Measurements from ENCODE around the gene AGMAT.

The AGMAT gene

DNA sequence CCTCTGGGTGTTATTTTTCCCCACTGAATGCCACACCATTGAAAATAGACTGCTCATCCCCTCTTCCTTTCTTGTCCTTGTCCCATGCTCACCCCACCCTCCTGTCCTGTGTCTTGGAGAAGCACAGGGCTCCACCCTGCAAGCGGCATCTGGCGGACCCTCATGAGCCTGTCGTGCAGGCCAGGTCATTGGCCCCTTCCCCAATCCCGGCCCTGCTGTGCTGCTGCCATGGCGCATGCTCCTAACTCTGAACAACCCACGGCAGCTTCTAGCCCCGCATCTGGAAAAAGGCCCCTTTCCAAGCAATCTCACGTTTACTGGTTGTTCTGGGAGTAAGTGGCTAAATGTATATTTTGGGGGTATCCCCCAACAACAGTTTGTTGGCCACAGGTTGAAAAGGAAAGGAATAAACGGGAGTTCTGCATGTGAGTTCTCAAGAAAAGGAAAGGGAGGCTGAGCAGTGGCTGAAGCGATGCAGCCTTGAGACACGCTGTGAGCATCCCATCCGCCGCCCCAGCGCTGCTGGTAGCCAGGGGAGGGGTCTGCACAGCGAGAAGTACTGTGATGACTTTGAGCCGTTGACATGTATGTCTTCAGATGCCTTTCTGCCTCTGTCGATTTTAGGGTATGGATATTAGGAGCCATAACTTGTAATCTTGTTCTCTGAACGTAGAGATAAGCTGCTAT lies 16.3 kb downstream of the AGMAT start:
- no peak for DNase-seq (ENCODE audit: low spot score)

DNA sequence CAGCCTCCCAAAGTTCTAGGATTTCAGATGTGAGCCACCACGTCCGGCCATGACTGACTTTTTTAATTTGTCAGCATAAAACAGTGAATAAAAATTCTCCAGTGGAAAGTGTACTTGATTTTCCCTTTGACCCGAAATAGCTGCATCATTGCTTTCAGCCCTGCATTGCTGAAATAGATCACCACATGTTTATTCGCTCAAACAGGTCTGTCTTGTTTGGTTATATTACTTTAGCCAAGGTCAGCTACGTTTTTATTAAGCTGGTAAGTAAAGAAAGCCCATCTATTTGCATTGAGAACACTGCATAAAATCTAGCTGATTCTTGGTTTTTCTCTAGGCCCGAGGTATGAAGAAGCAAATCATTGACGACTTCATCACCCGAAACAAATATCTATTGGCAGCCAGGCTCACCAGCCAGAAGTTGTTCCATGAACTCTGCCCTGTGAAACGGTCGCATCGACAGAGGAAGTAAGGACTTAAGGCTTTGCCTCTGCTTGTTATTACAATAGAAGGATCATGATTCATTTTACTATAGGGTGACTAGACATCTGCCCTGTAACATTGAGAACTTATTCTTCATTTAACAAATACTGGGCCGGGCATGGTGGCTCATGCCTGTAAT lies 25.6 kb downstream of the AGMAT start:
- DNase-seq (ENCODE audit: low spot score), result no peak

DNA sequence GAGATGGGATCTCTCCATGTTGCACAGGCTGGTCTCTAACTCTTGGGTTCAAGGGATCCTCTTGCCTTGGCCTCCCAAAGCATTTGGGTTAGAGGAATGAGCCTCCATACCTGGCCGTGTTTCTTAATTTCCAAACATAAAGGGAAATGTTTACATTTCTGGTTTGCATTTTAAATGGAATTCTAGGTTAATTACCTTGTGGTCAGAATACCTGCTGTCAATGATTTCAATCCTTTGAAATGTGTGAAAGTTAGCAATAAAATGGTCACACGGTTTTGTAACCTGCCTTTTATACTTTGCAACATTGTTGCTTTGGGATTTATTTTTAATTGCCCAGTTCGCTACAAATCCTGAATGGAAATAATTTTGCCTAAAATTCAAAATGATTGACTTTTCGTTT lies 26.3 kb downstream of the AGMAT start:
- DNase-seq (ENCODE audit: low spot score), result no peak

DNA sequence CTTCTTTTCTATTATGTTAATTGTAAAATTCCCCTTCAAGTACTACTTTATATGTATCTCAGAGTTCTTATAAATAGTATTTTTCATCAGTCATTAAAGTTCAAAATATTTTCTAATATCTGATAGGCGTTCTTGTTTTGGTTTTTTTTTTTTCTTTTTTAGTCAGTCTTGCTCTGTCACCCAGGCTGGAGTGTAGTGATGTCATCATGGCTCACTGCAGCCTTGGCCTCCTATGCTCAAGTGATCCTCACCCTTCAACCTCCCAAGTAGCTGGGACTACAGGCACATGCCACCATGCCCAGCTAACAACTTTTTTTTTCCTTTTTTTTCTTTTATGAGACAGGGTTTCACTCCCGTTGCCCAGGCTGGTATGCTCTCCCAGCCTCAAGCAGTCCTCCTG lies 27.3 kb downstream of the AGMAT start:
- DNase-seq (ENCODE audit: low spot score), result no peak

DNA sequence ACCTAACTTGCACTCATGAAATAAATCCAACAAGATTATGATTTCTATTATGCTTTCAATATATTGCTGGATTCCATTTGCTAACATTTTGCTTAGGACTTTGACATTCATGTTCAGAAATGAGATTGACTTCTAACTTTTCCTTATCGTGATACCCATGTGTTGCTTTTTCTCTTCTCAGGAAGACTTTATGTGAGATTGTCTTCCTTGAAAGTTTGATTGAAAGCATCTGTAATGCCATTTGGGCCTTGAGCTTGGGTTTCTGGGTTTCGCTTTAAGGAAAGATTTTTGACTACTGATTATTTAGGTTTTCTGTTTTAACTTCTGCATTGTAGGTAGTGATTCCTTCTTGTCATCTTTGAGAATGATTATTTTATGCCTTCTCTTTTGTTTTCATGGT lies 27.8 kb downstream of the AGMAT start:
- no peak for DNase-seq (ENCODE audit: low spot score)

DNA sequence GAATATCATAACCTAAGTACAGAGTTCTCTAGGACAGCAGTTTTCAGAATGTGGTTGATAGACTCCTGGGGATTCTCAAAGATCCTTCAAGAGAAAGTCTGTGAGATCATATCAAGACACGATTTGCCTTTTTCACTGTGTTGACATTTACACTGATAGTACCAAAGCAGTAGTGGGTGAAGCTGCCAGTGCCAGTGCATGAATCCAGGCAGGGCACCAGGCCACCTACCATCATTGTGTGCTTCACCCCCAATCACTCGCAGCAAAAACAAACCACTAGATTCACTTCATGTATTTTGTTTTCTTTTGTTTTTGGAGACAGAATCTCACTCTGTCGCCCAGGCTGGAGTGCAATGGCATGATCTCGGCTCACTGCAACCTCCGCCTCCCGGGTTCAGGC lies 34.3 kb downstream of the AGMAT start:
- DNase-seq (ENCODE audit: low spot score), result no peak

DNA sequence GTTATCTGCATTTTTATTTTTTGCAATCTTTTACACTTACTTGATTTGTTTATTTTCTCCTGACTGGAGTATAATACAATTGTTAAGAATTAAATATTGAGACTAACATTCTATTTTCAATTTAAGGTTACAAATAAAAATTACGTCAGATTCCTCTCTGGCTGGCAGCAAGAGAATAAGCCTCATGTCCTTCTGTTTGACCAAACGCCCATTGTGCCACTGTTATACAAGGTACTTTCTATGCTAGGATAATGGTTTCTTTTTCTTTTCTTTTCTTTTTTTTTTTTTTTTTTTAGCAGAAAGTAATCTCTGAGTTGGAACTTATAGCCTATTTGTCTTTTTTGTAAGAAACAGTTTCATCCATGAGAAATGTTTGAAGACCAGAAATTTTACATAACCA lies 38.2 kb downstream of the AGMAT start:
- no peak for DNase-seq (ENCODE audit: low spot score)

DNA sequence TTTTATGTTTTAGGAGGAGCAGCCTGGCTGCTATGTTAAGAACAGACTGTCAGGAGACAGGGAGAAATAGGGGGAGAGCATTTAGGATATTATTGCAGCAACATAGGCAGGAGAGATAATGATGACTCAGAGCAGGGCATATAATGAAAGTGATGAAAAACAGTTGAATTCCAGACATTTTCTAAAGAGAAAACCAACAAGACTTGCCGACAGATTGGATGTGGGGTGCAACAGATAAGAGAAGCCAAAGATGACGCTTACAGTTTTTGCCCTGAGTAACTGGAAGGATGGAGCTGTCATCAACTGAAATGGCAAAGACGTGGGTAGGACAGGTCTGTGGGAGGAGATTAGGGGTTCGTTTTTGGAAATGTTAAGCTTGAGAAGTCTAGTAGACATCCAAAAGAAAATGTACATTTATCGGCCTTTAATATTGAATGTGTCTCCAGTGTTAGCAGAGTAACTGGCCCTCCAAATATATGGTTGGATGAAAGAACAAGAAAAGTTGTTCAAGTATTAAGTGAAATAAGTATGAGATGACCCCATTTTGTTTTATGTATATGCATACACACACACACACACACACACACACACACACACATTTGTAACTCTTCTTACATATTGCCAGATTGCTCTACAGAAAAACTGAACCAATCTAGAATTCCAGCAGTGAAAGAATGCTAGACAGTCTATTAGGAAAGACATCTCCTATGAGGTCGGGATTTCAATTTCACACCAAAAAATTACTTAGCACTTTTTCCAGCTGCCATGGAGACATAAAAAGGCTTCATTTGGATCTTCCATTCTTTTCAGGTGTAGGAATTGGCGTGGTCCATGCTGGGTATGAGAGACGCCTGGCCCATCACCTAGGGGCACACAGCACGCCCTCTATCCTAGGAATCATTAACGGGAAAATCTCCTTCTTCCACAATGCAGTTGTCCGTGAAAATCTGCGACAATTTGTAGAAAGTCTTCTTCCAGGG lies 41.0 kb downstream of the AGMAT start:
- DNase-seq (ENCODE audit: low spot score), result peak; percentile 73

DNA sequence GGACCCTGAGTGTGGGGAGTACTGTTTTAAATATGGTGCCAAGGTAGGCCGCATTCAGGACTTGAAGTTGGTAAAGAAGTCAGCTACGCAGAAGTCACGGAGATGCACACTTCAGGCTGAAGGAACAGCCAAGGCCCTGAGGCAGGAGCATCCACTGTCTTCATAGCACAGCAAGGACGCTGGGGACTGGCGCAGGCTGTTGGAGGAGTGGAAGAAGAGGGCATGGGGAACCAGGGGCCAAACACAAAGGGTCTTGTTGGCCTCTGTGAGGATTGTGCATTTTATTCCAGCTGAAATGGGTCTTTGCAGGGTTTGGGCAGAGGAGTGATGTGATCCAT lies 41.6 kb downstream of the AGMAT start:
- no peak for DNase-seq (ENCODE audit: low spot score)

DNA sequence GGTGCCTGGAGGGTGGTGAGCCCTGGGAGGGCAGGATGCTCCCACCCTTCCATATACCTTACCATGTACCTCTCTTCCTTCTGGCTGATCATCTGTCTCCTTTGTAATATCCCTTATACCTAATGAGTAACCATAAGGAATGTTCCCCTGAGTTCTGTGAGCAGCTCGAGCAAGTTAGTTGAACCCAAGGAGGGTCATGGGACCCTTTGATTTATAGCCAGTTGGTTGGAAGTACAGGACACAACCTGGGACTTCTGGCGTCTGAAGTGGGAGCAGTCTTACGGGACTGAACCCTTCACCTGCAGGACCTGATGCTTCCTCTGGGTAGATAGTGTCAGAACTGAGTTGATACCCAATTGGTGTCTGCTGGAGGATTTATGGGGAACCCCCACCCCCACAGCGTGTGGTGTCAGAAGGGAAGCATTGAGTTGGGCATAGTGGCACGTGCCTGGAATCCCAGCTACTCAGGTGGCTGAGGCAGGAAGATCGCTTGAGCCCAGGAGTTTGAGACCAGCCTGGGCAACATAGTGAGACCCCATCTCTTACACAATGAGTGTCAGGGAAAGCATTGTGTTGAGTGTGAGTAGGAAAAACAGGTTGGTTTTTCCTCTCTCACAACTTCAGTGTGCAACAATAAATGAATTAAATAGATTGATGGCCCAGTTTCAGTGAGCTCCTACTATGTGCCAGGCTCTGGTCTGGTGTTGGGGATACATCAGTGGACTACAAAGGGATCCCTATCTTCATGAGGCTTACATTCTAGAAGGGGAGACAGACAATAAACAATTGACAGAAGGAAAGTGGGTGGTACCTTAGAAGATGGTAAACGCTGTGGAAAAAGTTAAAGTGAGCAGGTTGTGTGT lies 42.2 kb downstream of the AGMAT start:
- DNase-seq (ENCODE audit: low spot score), result no peak

DNA sequence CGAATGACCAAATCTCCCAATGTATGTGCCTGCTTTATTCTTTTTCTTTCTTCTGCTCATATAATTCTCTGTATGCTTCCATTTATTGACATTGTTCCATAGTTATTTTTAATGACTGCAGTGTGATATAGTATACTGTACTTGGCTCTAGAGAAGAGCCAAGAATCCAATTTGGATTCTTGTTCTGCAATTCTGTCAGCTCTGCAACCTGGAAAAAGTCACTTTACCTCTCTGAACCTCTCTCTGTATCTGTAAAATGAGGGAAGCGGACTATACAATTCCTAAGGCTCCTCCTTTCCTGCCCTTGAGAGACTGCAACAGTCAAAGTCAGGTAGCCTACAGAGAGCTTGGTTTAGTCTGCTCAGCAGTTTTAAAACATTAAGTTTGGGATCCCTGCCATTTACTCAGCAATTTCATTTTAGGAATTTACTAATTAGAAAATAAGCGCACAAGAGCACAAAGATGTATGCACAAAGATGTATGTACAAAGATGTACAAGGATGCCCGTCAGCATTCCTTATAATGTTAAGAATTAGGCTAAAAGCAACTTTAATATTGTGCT lies 43.5 kb downstream of the AGMAT start:
- DNase-seq (ENCODE audit: low spot score), result no peak

DNA sequence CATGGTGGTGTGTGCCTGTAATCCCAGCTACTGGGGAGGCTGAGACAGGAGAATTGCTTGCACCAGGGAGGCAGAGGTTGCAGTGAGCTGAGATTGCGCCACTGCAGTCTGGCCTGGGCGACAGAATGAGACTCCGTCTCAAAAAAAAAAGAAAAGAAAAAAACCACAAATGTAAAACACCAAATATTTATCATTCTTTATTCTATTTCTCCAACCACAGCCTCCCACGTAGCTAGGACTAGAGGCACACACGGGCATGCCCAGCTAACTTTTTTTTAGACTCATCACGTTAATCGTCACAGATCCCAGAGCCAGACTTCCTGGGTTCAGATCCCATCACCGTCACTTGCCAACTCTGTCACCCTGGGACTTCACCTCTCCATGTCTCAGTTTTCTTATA lies 44.7 kb downstream of the AGMAT start:
- no peak for DNase-seq (ENCODE audit: low spot score)

DNA sequence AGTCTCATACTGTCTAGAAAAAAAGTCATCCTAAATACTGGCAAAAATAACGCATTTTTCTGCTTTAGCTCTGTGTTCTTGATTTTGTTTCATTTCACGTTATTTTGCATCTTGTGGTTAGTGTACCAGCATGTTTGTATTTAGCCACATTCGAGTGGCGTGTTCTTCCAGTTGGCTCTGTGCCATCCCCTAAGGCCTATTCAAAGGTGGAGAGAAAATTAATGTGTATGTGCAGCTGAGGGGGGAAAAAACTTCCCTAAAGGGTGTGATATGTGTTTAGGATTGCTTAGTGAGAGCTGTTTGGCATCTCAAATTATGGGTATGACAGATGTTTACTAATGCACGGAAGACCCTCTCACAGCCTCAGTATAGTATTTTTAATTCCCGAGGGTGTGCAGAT lies 46.1 kb downstream of the AGMAT start:
- no peak for DNase-seq (ENCODE audit: low spot score)

DNA sequence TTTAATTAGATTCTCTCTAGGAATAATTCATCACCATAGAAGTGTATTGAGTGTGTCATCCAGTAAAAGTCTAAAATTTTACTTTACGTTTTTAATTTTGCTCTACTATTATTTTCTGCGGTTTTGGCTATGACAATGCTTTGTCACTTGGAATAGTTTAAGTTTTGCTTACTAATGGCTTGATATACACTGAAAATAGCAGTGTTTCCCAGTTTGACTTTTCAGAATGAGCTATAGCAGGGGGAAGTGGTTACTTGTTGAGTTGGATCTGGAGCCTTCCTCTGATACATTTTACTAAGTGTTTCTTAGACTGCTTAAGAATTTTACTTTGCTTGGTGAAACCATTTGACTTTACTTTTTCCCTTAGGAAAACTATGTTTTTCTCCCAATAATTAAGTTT lies 53.2 kb downstream of the AGMAT start:
- no peak for DNase-seq (ENCODE audit: low spot score)

DNA sequence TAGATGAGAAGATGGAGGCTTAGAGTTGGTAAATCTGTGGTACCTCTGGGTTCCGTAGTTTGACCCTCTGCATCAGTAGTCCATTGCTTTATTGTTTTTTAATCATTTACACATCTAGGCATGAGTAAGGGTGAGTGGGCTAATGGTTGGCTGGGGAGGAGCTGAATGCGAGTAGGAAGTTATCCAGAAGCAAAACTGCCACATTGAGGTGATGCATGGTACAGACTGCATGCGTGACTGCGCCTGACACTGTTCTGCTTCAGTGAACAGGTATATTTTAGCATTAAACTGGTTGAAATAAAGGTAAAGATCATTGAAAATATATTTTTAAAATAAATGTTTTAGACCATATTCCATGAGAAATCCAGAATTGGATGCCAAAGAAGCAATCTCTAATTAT lies 53.8 kb downstream of the AGMAT start:
- no peak for DNase-seq (ENCODE audit: low spot score)

DNA sequence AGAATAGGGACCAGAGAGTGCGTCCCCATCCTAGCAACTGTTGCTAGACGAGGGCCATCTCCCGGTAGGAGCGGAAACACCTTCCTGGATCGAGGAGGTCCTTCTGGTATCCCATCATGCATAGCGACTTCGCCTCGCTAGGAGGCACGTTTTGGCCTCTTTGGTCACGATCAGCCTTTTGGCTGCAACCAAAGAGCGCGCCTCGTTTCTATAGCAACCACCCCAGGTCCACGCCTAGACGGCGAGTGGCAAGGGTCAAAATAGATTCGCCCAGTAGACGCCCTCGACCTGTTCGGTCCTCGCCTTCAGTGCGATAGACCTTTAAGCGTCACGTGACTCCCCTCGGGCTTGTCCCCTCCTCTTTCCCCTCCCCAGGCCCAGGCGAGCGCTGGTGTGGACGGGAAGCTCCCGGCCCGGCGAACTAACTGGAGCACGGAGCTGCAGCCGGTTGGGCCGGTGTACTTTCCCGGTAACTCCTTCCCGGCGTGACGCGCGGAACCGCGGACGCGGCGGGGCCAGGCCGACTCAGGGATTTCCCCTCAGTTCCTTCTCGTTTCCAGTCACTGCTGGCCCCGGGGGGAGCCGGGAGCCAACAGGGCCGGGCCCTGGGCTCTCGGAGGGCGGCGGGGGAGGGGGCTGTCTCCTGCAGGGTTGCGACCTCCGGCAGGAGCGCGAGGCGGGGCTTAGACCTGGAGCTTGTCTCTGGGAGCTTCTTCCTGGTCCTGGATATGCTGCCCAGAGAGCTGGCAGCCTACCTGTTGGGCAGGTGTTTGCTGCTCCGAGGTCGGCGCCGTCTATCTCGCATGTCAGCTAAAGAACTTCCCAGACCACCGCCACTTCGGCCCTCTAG lies 58.1 kb downstream of the AGMAT start, which contains the start of gene DNAJC16:
Gene DNAJC16, plus strand, starts transcription at position 359 of the 850 bp plus-strand sequence. CDS start 2,258 bp downstream, outside the sequence.
- peak; percentile 100 for DNase-seq (ENCODE audit: low spot score)

DNA sequence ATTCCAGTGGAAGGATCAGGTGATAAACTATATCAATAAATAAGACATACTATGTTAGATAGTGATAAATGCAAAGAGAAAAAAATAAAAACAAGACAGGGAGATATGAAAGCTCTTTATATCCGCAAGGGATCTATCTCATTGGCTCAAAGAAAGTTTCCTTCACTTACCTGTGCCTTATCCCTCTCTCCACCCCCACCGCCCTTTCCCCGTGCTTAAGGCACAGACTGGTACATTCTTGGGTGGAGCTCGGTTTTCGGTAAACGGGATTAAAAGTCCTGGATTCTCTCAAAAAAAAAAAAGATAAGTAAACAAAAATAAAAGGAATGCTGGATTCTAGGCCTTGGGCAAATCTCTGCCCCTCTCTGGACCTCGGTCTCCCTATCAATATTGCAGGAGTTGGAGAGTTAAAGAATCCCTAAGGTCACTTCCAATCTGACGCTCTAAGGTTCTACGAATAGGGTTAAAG lies 58.8 kb downstream of the AGMAT start:
- DNase-seq (ENCODE audit: low spot score), result no peak

DNA sequence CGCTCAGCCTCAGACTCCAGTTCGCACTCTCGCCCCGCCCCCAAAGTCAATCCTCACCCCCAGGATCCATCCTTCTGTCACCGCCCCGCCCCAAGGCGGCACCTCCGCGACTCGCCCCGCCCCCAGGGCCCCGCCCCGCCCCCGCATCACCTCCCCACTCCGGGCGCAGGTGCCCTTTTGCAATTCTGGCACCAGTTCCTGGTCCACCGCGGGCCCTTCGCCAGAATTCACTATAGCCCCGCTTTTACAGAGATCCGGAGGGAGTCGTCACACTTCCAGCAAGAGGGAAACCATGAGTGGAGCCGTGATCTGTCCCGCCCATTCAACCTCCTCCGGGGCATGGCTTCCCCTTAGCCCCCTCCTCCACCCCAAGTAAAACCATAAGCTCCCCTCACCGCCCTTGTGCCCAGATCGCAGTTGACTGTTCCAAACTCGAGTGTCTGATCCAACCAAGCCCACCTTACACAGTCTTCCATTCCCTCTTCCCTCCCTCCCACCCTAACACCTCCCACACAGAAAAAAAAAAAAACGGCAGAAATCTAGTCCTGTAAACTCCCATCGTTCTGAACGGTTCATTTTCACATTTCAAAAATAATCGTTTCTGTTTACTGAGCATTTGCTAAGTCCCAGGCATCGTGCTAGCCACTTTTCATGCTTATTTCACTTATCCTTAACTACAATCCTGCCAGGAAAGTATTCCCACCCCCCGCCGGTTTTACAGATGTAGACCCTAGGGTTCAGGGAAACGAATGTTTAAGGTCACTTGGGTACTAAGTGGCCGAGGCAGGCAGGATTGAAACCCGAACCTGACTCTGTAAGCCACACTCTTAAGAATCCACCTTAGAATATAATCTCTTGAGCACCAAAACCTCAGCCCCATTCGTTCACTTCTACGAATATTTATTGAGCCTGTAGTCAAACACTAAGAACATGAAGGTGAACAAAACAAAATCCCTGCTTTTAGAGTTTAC lies 59.5 kb downstream of the AGMAT start:
- peak; percentile 59 for DNase-seq (ENCODE audit: low spot score)
